HEK293 (cell line): ENCODE results near the gene TMEM231.

Experiments
- CTCF ChIP-seq: fragments of 450-650 bp; formaldehyde crosslinking; IDR thresholded peaks from 2 replicates; pipeline ENCODE4 v1.5.1; 2016; ENCODE audit warnings: missing biosample characterization, missing genetic modification characterization
- KLF1 ChIP-seq: fragments of 450-650 bp; formaldehyde crosslinking; IDR thresholded peaks from 2 replicates; pipeline ENCODE4 v1.5.1; 2016; ENCODE audit warnings: missing biosample characterization, missing genetic modification characterization
- KLF16 ChIP-seq: fragments of 450-650 bp; formaldehyde crosslinking; IDR thresholded peaks from 2 replicates; pipeline ENCODE4 v1.5.1; 2017; ENCODE audit warnings: missing biosample characterization, missing genetic modification characterization
- KLF9 ChIP-seq: fragments of 450-650 bp; formaldehyde crosslinking; IDR thresholded peaks from 2 replicates; pipeline ENCODE4 v1.5.1; 2016; ENCODE audit warnings: missing biosample characterization, missing genetic modification characterization, low read depth
- MZF1 ChIP-seq: fragments of 450-650 bp; formaldehyde crosslinking; IDR thresholded peaks from 2 replicates; pipeline ENCODE4 v1.5.1; 2017; ENCODE audit warnings: missing biosample characterization, missing genetic modification characterization, borderline replicate concordance
- PBX3 ChIP-seq: sonication (generic); formaldehyde crosslinking; IDR thresholded peaks from 2 replicates; pipeline ENCODE4 v1.8.1; 2022; ENCODE audit warnings: mild to moderate bottlenecking, moderate library complexity, missing genetic modification reagents
- REPIN1 ChIP-seq: fragments of 450-650 bp; formaldehyde crosslinking; IDR thresholded peaks from 2 replicates; pipeline ENCODE4 v1.5.1; 2017; ENCODE audit warnings: missing biosample characterization, missing genetic modification characterization, low read depth
- SP2 ChIP-seq: fragments of 450-650 bp; formaldehyde crosslinking; IDR thresholded peaks from 2 replicates; pipeline ENCODE4 v1.5.1; 2016; ENCODE audit warnings: missing biosample characterization, missing genetic modification characterization
- SP7 ChIP-seq: fragments of 450-650 bp; formaldehyde crosslinking; IDR thresholded peaks from 2 replicates; pipeline ENCODE4 v1.5.1; 2016; ENCODE audit warnings: missing biosample characterization, missing genetic modification characterization
- ZBTB11 ChIP-seq: fragments of 450-650 bp; formaldehyde crosslinking; conservative IDR thresholded peaks from 2 replicates; pipeline ENCODE4 v1.5.1; 2016; ENCODE audit warnings: low read depth, missing biosample characterization, missing genetic modification characterization
- ZBTB17 ChIP-seq: fragments of 450-650 bp; formaldehyde crosslinking; IDR thresholded peaks from 2 replicates; pipeline ENCODE4 v1.5.1; 2016; ENCODE audit warnings: missing biosample characterization, missing genetic modification characterization
- ZBTB20 ChIP-seq: fragments of 450-650 bp; formaldehyde crosslinking; IDR thresholded peaks from 2 replicates; pipeline ENCODE4 v1.5.1; 2016; ENCODE audit warnings: missing biosample characterization, missing genetic modification characterization
- ZBTB26 ChIP-seq: fragments of 450-650 bp; formaldehyde crosslinking; optimal IDR thresholded peaks from 2 replicates; pipeline ENCODE3; 2016; ENCODE audit warnings: missing biosample characterization, mild to moderate bottlenecking, missing genetic modification characterization
- ZBTB44 ChIP-seq: fragments of 450-650 bp; IDR thresholded peaks from 2 replicates; pipeline ENCODE4 v1.5.1; 2018; ENCODE audit warnings: missing biosample characterization, mild to moderate bottlenecking, missing genetic modification characterization
- ZBTB48 ChIP-seq: fragments of 450-650 bp; formaldehyde crosslinking; IDR thresholded peaks from 2 replicates; pipeline ENCODE4 v1.5.1; 2016; ENCODE audit warnings: missing biosample characterization, missing genetic modification characterization
- ZIC2 ChIP-seq: fragments of 450-650 bp; formaldehyde crosslinking; IDR thresholded peaks from 2 replicates; pipeline ENCODE4 v1.5.1; 2016; ENCODE audit warnings: missing biosample characterization, missing genetic modification characterization
- ZNF155 ChIP-seq: fragments of 450-650 bp; formaldehyde crosslinking; IDR thresholded peaks from 2 replicates; pipeline ENCODE4 v1.5.1; 2016; ENCODE audit warnings: missing biosample characterization, missing genetic modification characterization
- ZNF335 ChIP-seq: fragments of 450-650 bp; formaldehyde crosslinking; conservative IDR thresholded peaks from 2 replicates; pipeline ENCODE4 v1.5.1; 2016; ENCODE audit warnings: missing biosample characterization, missing genetic modification characterization
- ZNF341 ChIP-seq: fragments of 450-650 bp; formaldehyde crosslinking; IDR thresholded peaks from 2 replicates; pipeline ENCODE4; 2016; ENCODE audit warnings: low read depth, missing biosample characterization, missing genetic modification characterization
- ZNF366 ChIP-seq: fragments of 450-650 bp; formaldehyde crosslinking; conservative IDR thresholded peaks from 2 replicates; pipeline ENCODE4 v1.5.1; 2016; ENCODE audit warnings: missing biosample characterization, missing genetic modification characterization
- ZNF398 ChIP-seq: fragments of 450-650 bp; formaldehyde crosslinking; IDR thresholded peaks from 2 replicates; pipeline ENCODE4 v1.5.1; 2017; ENCODE audit warnings: missing biosample characterization, missing genetic modification characterization
- ZNF529 ChIP-seq: fragments of 450-650 bp; formaldehyde crosslinking; IDR thresholded peaks from 2 replicates; pipeline ENCODE4 v1.5.1; 2017; ENCODE audit warnings: missing genetic modification characterization, missing biosample characterization; ENCODE audit not compliant: insufficient replicate concordance
- ZNF585B ChIP-seq: fragments of 450-650 bp; formaldehyde crosslinking; IDR thresholded peaks from 2 replicates; pipeline ENCODE4 v1.5.1; 2016; ENCODE audit warnings: missing biosample characterization, missing genetic modification characterization
- ZNF610 ChIP-seq: fragments of 450-650 bp; formaldehyde crosslinking; IDR thresholded peaks from 2 replicates; pipeline ENCODE4 v1.5.1; 2016; ENCODE audit warnings: missing biosample characterization, missing genetic modification characterization, borderline replicate concordance
- ZNF658 ChIP-seq: fragments of 450-650 bp; formaldehyde crosslinking; IDR thresholded peaks from 2 replicates; pipeline ENCODE4; 2016; ENCODE audit warnings: missing biosample characterization, missing genetic modification characterization
- ZNF677 ChIP-seq: fragments of 450-650 bp; IDR thresholded peaks from 2 replicates; pipeline ENCODE4 v1.5.0; 2018; ENCODE audit warnings: missing biosample characterization, mild to moderate bottlenecking, missing genetic modification characterization, moderate library complexity
- ZNF792 ChIP-seq: fragments of 450-650 bp; formaldehyde crosslinking; IDR thresholded peaks from 2 replicates; pipeline ENCODE4 v1.5.1; 2016; ENCODE audit warnings: missing biosample characterization, missing genetic modification characterization
- ZNF837 ChIP-seq: fragments of 450-650 bp; formaldehyde crosslinking; IDR thresholded peaks from 2 replicates; pipeline ENCODE4 v1.5.1; 2016; ENCODE audit warnings: missing biosample characterization, missing genetic modification characterization

Gene TMEM231

GRCh38 chr16:75555707-75556430, at the start of gene TMEM231 (continued):
- TF ChIP-seq ZBTB11 (peak; percentile 20; the same call in 1 of the 2 replicates), ZNF398 (tag by site-specific recombination) (peak; percentile 17; the same call in 1 of the 2 replicates), ZNF341 (tag by site-specific recombination) (peak; percentile 94), KLF1 (tag by site-specific recombination) (peak; percentile 32; the same call in 1 of the 2 replicates), ZBTB17 (tag by site-specific recombination) (peak; percentile 78), ZNF677 (tag by site-specific recombination) (no peak), ZNF155 (tag by site-specific recombination) (no peak), ZBTB20 (tag by site-specific recombination) (peak; percentile 92), MZF1 (tag by site-specific recombination) (peak; percentile 66; the same call in 1 of the 2 replicates), ZNF658 (tag by site-specific recombination) (no peak), KLF9 (tag by site-specific recombination) (peak; percentile 96), ZNF585B (tag by site-specific recombination) (no peak), ZBTB26 (tag by site-specific recombination) (peak; percentile 77), ZNF610 (tag by site-specific recombination) (0 out of 2 replicates have a peak, but pooled peaks have one; percentile 41), ZNF837 (tag by site-specific recombination) (no peak), REPIN1 (no peak), ZNF366 (tag by site-specific recombination) (no peak), ZIC2 (tag by site-specific recombination) (peak; percentile 51), SP2 (tag by site-specific recombination) (peak; percentile 63), ZBTB44 (tag by site-specific recombination) (no peak), SP7 (tag by site-specific recombination) (peak; percentile 10; the same call in 1 of the 2 replicates), PBX3 (CRISPR knock-in tag) (0 out of 2 replicates have a peak, but pooled peaks have one; percentile 36), CTCF (peak; percentile 87), ZBTB48 (tag by site-specific recombination) (peak; percentile 48), KLF16 (tag by site-specific recombination) (peak; percentile 72), ZNF335 (tag by site-specific recombination) (peak; percentile 71), ZNF792 (tag by site-specific recombination) (peak; percentile 65; the same call in 1 of the 2 replicates), ZNF529 (no peak)
- TF ChIP-seq, all 188 proteins: peak for 34
